OCI-LY1 (cell line): Measurements from ENCODE around the gene CYTH3.

Experiments used
- H2AFZ ChIP-seq: fragments of 200-600 bp; sonication (generic), shearing (Covaris generic); 2 replicates; pipeline ENCODE4 v1.6.0; 2014; ENCODE audit warnings: antibody characterized with exemption, mild to moderate bottlenecking, low read length
- H3F3A ChIP-seq: fragments of 200-600 bp; sonication (generic), shearing (Covaris generic); 2 replicates; pipeline ENCODE4 v1.6.0; 2014; ENCODE audit warnings: mild to moderate bottlenecking, antibody characterized with exemption, low read length, moderate library complexity; ENCODE audit not compliant: insufficient read depth
- H3K27ac ChIP-seq: fragments of 200-600 bp; sonication (generic); 2 replicates; pipeline ENCODE4 v1.5.1; 2014; ENCODE audit warnings: low read length, mixed run types, mild to moderate bottlenecking, low read depth; ENCODE audit not compliant: poor library complexity, severe bottlenecking
- H3K27me3 ChIP-seq: fragments of 200-600 bp; sonication (generic); 2 replicates; pipeline ENCODE4 v1.6.0; 2014; ENCODE audit warnings: antibody characterized with exemption, mild to moderate bottlenecking, low read length, moderate library complexity; ENCODE audit not compliant: insufficient read depth
- H3K36me3 ChIP-seq: fragments of 200-600 bp; sonication (generic); 2 replicates; pipeline ENCODE4 v1.6.1; 2014; ENCODE audit warnings: mild to moderate bottlenecking, antibody characterized with exemption, low read length, moderate library complexity, mixed read lengths; ENCODE audit not compliant: insufficient read depth
- H3K4me1 ChIP-seq: fragments of 200-600 bp; sonication (generic); 2 replicates; pipeline ENCODE4 v1.5.1; 2014; ENCODE audit warnings: mild to moderate bottlenecking, low read length, moderate library complexity; ENCODE audit not compliant: insufficient read depth, severe bottlenecking
- H3K4me2 ChIP-seq: fragments of 200-600 bp; sonication (generic), shearing (Covaris generic); 2 replicates; pipeline ENCODE4 v1.6.1; 2014; ENCODE audit warnings: low read length
- H3K4me3 ChIP-seq: fragments of 200-600 bp; sonication (generic); 2 replicates; pipeline ENCODE4 v1.5.1; 2014; ENCODE audit warnings: low read length, low read depth, mild to moderate bottlenecking, mixed read lengths; ENCODE audit not compliant: poor library complexity, severe bottlenecking
- H3K79me2 ChIP-seq: fragments of 200-600 bp; shearing (Covaris generic); 2 replicates; pipeline ENCODE4 v1.6.1; 2016; ENCODE audit warnings: mixed run types, low read length, mixed read lengths; ENCODE audit not compliant: insufficient read depth
- H3K9ac ChIP-seq: fragments of 200-600 bp; sonication (generic), shearing (Covaris generic); 2 replicates; pipeline ENCODE4 v1.6.1; 2014; ENCODE audit warnings: mild to moderate bottlenecking, low read length, mixed read lengths
- H3K9me2 ChIP-seq: fragments of 200-600 bp; sonication (generic), shearing (Covaris generic); 2 replicates; pipeline ENCODE4 v1.6.1; 2014; ENCODE audit warnings: low read depth, mild to moderate bottlenecking, low read length, mixed read lengths
- H3K9me3 ChIP-seq: fragments of 200-600 bp; shearing (Covaris generic); 2 replicates; pipeline ENCODE4 v1.6.1; 2014; ENCODE audit warnings: low read length, mixed read lengths
- H4K20me1 ChIP-seq: fragments of 200-600 bp; sonication (generic), shearing (Covaris generic); 2 replicates; pipeline ENCODE4 v1.6.0; 2016; ENCODE audit warnings: mild to moderate bottlenecking, low read length; ENCODE audit not compliant: insufficient read depth
- EZH2 ChIP-seq: fragments of 200-600 bp; sonication (generic), shearing (Covaris generic); IDR thresholded peaks from 2 replicates; pipeline ENCODE4 v1.8.0; 2017; ENCODE audit warnings: borderline replicate concordance, mixed run types, mild to moderate bottlenecking, antibody characterized with exemption, low read length, moderate library complexity, mixed read lengths
- TF ChIP-seq, protein P1 (sequence below): fragments of 200-600 bp; sonication (generic), shearing (Covaris generic); IDR thresholded peaks from 2 replicates; pipeline ENCODE4 v1.5.1; 2017; ENCODE audit warnings: mild to moderate bottlenecking, antibody characterized with exemption, low read length, moderate library complexity, mixed read lengths

CYTH3 gene

DNA sequence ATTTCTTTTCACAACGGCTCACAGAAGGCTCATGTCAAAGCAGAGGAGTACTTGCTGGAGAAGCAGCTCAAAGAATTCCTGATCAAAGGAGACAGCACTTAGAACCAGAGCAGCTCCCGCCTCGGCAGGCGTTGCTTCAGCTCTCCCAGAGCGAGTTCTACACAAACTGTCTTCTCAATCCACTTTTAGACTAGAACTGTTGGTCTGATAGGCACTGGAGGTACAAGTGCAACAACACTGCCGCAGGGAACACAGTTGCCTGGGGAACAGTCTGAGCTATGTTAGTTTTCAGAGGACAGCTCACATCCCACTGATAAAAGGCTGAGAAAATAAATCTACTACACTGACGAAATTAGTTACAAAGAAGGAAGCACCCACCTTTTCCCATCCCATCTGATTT lies 35.4 kb downstream of the CYTH3 start:
- Histone ChIP-seq H3K27ac (no peak overlapping the region), H3K27me3 (0 out of 2 replicates have a peak, but pooled peaks cover 3% of the 10 kb centered on the region), H3K9me2 (no peaks in the 10 kb centered on the region), H3K9ac (no peak overlapping the region), H2AFZ (no peak overlapping the region), H3K79me2 (no peaks in the 10 kb centered on the region), H3K9me3 (no peaks in the 10 kb centered on the region), H3F3A (no peaks in the 10 kb centered on the region), H3K4me1 (no peaks in the 10 kb centered on the region), H3K4me2 (no peak overlapping the region), H3K4me3 (no peak overlapping the region), H3K36me3 (no peaks in the 10 kb centered on the region), H4K20me1 (no peaks in the 10 kb centered on the region)
- TF ChIP-seq, protein P1, sequence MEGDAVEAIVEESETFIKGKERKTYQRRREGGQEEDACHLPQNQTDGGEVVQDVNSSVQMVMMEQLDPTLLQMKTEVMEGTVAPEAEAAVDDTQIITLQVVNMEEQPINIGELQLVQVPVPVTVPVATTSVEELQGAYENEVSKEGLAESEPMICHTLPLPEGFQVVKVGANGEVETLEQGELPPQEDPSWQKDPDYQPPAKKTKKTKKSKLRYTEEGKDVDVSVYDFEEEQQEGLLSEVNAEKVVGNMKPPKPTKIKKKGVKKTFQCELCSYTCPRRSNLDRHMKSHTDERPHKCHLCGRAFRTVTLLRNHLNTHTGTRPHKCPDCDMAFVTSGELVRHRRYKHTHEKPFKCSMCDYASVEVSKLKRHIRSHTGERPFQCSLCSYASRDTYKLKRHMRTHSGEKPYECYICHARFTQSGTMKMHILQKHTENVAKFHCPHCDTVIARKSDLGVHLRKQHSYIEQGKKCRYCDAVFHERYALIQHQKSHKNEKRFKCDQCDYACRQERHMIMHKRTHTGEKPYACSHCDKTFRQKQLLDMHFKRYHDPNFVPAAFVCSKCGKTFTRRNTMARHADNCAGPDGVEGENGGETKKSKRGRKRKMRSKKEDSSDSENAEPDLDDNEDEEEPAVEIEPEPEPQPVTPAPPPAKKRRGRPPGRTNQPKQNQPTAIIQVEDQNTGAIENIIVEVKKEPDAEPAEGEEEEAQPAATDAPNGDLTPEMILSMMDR: no peak
- no peak for TF ChIP-seq EZH2

DNA sequence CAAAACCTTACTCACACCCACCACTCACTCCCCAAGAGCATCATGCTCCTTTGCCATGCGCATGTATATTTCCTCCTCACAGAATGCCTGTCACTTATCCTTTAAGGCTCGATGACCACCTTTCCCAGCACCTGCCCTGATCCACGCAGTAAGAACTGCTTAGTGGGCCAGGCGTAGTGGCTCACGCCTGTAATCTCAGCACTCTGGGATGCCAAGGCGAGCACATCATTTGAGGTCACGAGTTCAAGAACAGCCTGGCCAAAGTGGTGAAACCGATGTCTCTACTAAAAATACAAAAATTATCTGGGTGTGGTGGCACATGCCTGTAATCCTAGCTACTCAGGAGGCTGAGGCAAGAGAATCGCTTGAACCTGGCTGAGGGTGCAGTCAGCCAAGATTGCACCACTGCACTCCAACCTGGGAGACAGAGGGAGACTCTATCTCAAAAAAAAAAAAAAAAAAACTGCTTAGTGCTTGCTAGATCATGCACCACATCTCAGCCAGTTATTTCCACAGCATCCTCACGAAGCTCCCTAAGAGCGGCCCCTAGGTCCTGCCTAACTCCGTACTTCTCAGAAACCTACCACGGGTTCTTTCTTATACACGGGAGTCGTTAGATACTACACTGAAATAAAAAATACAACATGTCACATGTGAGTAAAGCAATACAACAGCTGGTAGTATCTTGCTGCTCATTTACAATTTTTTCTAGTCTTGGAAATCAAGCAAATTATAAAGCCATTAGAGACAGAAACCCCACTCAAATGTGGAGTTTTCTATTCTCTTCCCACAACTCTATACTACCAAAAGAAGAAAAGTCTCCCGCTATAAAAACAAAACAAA lies 37.2 kb downstream of the CYTH3 start:
- Histone ChIP-seq H3K9ac (no peak overlapping the region), H3K4me1 (no peaks in the 10 kb centered on the region), H3K27me3 (0 out of 2 replicates have a peak, but pooled peaks cover 5% of the 10 kb centered on the region), H4K20me1 (no peaks in the 10 kb centered on the region), H2AFZ (no peak overlapping the region), H3K4me2 (no peak overlapping the region), H3F3A (no peaks in the 10 kb centered on the region), H3K79me2 (no peaks in the 10 kb centered on the region), H3K9me2 (no peaks in the 10 kb centered on the region), H3K4me3 (no peak overlapping the region), H3K9me3 (no peaks in the 10 kb centered on the region), H3K27ac (no peak overlapping the region), H3K36me3 (no peaks in the 10 kb centered on the region)
- no peak for TF ChIP-seq EZH2
- TF ChIP-seq, protein P1: no peak

DNA sequence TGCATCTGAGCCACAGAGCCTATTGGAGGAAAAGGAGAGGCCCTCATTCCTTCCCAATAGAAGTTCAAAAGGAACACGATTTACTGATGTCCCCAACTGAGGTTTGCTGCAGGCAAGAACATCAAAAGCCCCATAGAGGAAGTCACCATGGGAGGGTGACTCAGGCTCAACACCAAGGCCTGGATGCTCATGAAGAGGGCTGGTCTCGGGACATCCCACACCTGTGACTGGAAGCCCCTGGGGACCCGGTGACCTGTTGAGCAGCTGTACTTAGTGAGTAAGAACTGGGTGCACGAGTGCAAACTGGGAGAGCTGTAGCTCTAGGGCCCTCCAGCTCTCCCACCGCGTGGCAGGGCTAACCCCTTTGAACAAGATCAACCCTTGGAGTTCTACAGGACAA lies 38.0 kb downstream of the CYTH3 start:
- Histone ChIP-seq H3K9me3 (no peaks in the 10 kb centered on the region), H3K9ac (no peak overlapping the region), H3K9me2 (no peaks in the 10 kb centered on the region), H4K20me1 (no peaks in the 10 kb centered on the region), H3K79me2 (no peaks in the 10 kb centered on the region), H3K36me3 (no peaks in the 10 kb centered on the region), H3K4me1 (no peaks in the 10 kb centered on the region), H3K4me3 (no peak overlapping the region), H3K27ac (no peak overlapping the region), H2AFZ (no peak overlapping the region), H3F3A (no peaks in the 10 kb centered on the region), H3K4me2 (no peak overlapping the region), H3K27me3 (0 out of 2 replicates have a peak, but pooled peaks cover 5% of the 10 kb centered on the region)
- TF ChIP-seq, protein P1: no peak
- TF ChIP-seq EZH2: no peak
